Liver (tissue), 9 donors: ENCODE data around the gene LAMA5. TPM values are rescaled to one million over a fixed set of nuclear protein-coding genes. Genes with fewer than 3 reads are reported as not detected.

ENCODE experiments used
- DNase-seq: peaks from one replicate; pipeline ENCODE4 v3.0.0-alpha.2; 2017; ENCODE audit warnings: low spot score
- H3K27ac ChIP-seq, 2 donors: one replicate each; pipeline ENCODE4 v1.7.0; 2013; ENCODE audit warnings: inconsistent platforms in 2 of 2, low read length in 2 of 2, control low read depth in 1 of 2, low read depth in 1 of 2, mild to moderate bottlenecking in 1 of 2
- H3K27me3 ChIP-seq, 4 donors: one replicate each; pipeline versions ENCODE4 v1.6.1 to v1.7.0; 2013; ENCODE audit warnings: low read length in 3 of 4, inconsistent platforms in 1 of 4, mild to moderate bottlenecking in 1 of 4, moderate library complexity in 1 of 4; ENCODE audit not compliant: control insufficient read depth in 4 of 4, insufficient read depth in 4 of 4
- H3K36me3 ChIP-seq, 4 donors: one replicate each; pipeline versions ENCODE4 v1.6.1 to v1.7.0; 2013; ENCODE audit warnings: low read length in 3 of 4, mild to moderate bottlenecking in 3 of 4, low read depth in 1 of 4, moderate library complexity in 1 of 4; ENCODE audit not compliant: control insufficient read depth in 4 of 4, insufficient read depth in 3 of 4
- H3K4me1 ChIP-seq, 4 donors: one replicate each; pipeline versions ENCODE4 v1.6.1 to v1.7.0; 2013; ENCODE audit warnings: low read length in 3 of 4, mild to moderate bottlenecking in 3 of 4, moderate library complexity in 1 of 4; ENCODE audit not compliant: control insufficient read depth in 4 of 4, insufficient read depth in 4 of 4
- H3K4me3 ChIP-seq, 3 donors: one replicate each; pipeline versions ENCODE4 v1.6.1 to v1.7.0; 2013; ENCODE audit warnings: low read length in 3 of 3, control low read depth in 1 of 3, low read depth in 1 of 3, mild to moderate bottlenecking in 1 of 3
- H3K9ac ChIP-seq, 2 donors: one replicate each; pipeline ENCODE4 v1.7.0; 2013; ENCODE audit warnings: low read length in 2 of 2, mild to moderate bottlenecking in 2 of 2, moderate library complexity in 2 of 2, control low read depth in 1 of 2, low read depth in 1 of 2
- H3K9me3 ChIP-seq, 4 donors: one replicate each; pipeline versions ENCODE4 v1.6.1 to v1.7.0; 2013; ENCODE audit warnings: low read length in 3 of 4; ENCODE audit not compliant: control insufficient read depth in 4 of 4
- EGR1 ChIP-seq, 2 donors: IDR thresholded peaks; 2 replicates each; pipeline ENCODE4 v1.6.1; 2016 to 2018; ENCODE audit warnings: antibody characterized with exemption in 2 of 2, low read depth in 2 of 2
- FOXA1 ChIP-seq: IDR thresholded peaks from 2 replicates; pipeline ENCODE4 v1.6.1; 2016; ENCODE audit warnings: antibody characterized with exemption
- FOXA2 ChIP-seq: IDR thresholded peaks from 2 replicates; pipeline ENCODE4 v1.6.1; 2016; ENCODE audit warnings: antibody characterized with exemption
- GABPA ChIP-seq, 2 donors: IDR thresholded peaks in 1 of 2; conservative IDR thresholded peaks in 1 of 2; 2 replicates each; pipeline ENCODE4 v1.6.1; 2016; ENCODE audit warnings: antibody characterized with exemption in 2 of 2, mild to moderate bottlenecking in 1 of 2, moderate library complexity in 1 of 2
- HNF4A ChIP-seq, 2 donors: conservative IDR thresholded peaks; 2 replicates each; pipeline ENCODE4 v1.6.1; 2016; ENCODE audit warnings: antibody characterized with exemption in 2 of 2, mild to moderate bottlenecking in 2 of 2
- HNF4G ChIP-seq: IDR thresholded peaks from 2 replicates; pipeline ENCODE4 v1.6.1; 2016; ENCODE audit warnings: antibody characterized with exemption
- JUND ChIP-seq, 2 donors: IDR thresholded peaks; 2 replicates each; pipeline ENCODE4 v1.6.1; 2016; ENCODE audit warnings: antibody characterized with exemption in 2 of 2
- NR2F2 ChIP-seq: IDR thresholded peaks from 2 replicates; pipeline ENCODE4 v1.6.1; 2016; ENCODE audit warnings: antibody characterized with exemption
- RAD21 ChIP-seq, 2 donors: IDR thresholded peaks; 2 replicates each; pipeline ENCODE4 v1.6.1; 2016; ENCODE audit warnings: antibody characterized with exemption in 2 of 2, mild to moderate bottlenecking in 2 of 2
- RXRA ChIP-seq, 2 donors: IDR thresholded peaks; 2 replicates each; pipeline ENCODE4 v1.6.1; 2017 to 2018; ENCODE audit warnings: antibody characterized with exemption in 2 of 2, mild to moderate bottlenecking in 1 of 2
- SP1 ChIP-seq: IDR thresholded peaks from 2 replicates; pipeline ENCODE4 v1.6.1; 2018; ENCODE audit warnings: antibody characterized with exemption, mild to moderate bottlenecking
- TAF1 ChIP-seq: conservative IDR thresholded peaks from 2 replicates; pipeline ENCODE4 v1.6.1; 2016; ENCODE audit warnings: antibody characterized with exemption, mild to moderate bottlenecking
- YY1 ChIP-seq: IDR thresholded peaks from 2 replicates; pipeline ENCODE4 v1.6.1; 2016; ENCODE audit warnings: antibody characterized with exemption, mild to moderate bottlenecking
- WGBS: extraction: QIAGEN DNeasy Blood & Tissue Kit; methylation state at CpG from one replicate; pipeline ENCODE4 v1.1.7; 2013; 5-methylcytosine and 5-hydroxymethylcytosine counted together
- polyA plus RNA-seq, 2 donors: library from polyadenylated mRNA; stranded (reverse) in 1 of 2; unstranded in 1 of 2; fragments of 200-250 nt in 1 of 2; fragments of >200 nt in 1 of 2; fragmentation: Nextera tagmentation in 1 of 2; extraction: Ambion mirVana in 1 of 2; gene quantifications; one replicate each; pipeline versions ENCODE4 v1.2.1 to v1.2.3, GENCODE V29; 2013 to 2015
- total RNA-seq, 2 donors: library from RNA; depleted of rRNA; stranded (reverse); fragments of >200 nt; gene quantifications; one replicate each; pipeline ENCODE4 v1.2.3, GENCODE V29; 2014
- TF ChIP-seq, protein P1 (sequence below): IDR thresholded peaks from 2 replicates; pipeline ENCODE4 v1.6.1; 2016; ENCODE audit warnings: antibody characterized with exemption
- TF ChIP-seq, protein P2 (sequence below): fragments of 150-350 bp; IDR thresholded peaks from 2 replicates; pipeline ENCODE4 v1.5.1; 2017; ENCODE audit warnings: improper control_type of control experiment, low read depth, low read length; ENCODE audit not compliant: missing input control
- TF ChIP-seq, protein P3 (sequence below): IDR thresholded peaks from 2 replicates; pipeline ENCODE4 v1.6.1; 2016; ENCODE audit warnings: antibody characterized with exemption, mild to moderate bottlenecking
- TF ChIP-seq, protein P4 (sequence below): IDR thresholded peaks from 2 replicates; pipeline ENCODE4 v1.6.1; 2016; ENCODE audit warnings: antibody characterized with exemption
- TF ChIP-seq, protein P5 (sequence below): IDR thresholded peaks from 2 replicates; pipeline ENCODE4 v1.6.1; 2016; ENCODE audit warnings: antibody characterized with exemption
- donor health status: healthy.
- donor health status: healthy.
- donor health status: healthy.
- donor health status: healthy.
- donor health status: healthy.

LAMA5 gene
- total and polyA plus RNA-seq, 4 donors: 3.6 to 40.2 (median 13.7) TPM

DNA sequence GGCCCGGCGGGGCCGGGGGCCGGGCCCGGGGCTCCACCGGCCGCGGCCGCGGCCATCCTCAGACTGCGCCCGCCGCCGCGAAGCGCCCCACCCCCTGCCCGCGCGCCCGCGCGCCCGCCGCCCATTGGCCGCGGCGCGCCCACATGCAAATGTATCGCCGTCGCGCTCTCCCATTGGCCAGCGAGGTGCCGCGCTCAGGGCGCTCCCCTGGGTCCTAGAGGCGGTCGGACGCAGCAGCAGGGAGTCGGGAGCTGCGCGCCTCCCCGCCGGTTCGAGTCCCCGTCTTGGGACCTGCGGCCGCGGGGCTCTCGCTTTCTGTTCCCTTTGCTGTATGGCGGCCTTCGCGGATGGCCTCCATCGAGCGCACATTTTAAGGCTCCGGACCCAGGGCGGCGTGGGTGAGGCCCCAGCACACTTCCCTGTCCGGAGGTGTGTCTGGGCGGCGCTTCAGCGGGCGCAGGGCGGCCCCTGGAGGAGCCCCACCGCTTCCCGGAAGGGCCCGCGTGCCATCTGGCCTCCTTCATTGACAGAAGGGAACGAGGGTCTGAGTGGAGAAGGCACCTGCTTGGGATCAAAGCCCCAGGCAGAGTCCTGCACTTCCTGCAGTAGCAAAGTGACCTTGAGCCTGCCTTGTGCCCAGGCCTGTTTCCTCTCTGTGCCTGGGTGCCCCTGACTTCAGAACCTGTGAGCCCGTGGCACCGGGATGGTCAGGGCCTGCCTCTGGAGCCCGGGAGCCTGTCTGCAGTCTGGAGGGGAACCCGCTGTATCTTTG lies 40.3 kb upstream of the LAMA5 start, which contains the start of gene CABLES2:
TSS of gene CABLES2 (minus strand) at position 65 of the 772 bp plus-strand sequence. CDS start at position 56, 9 bp downstream.
- peak; percentile 58 for TF ChIP-seq SP1
- TF ChIP-seq, protein P1, sequence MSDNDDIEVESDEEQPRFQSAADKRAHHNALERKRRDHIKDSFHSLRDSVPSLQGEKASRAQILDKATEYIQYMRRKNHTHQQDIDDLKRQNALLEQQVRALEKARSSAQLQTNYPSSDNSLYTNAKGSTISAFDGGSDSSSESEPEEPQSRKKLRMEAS: no peak
- peak within 1 kb of the TSS; percentile 49 to 84 (median 69) for H3K4me3 ChIP-seq
- no peaks in the 10 kb centered on the region for H3K27me3 ChIP-seq
- peaks cover 13 to 33% (median 20%) of the 10 kb centered on the region in 4 donors for H3K4me1 ChIP-seq
- H3K36me3 ChIP-seq: no peaks in the 10 kb centered on the region
- H3K27ac ChIP-seq: no peak within 1 kb of the TSS
- H3K9me3 ChIP-seq: no peaks in the 10 kb centered on the region
- WGBS: 6% methylated on average over 73 of the region's 73 CpGs
- peak; percentile 92 for DNase-seq
- no peak within 1 kb of the TSS for H3K9ac ChIP-seq

DNA sequence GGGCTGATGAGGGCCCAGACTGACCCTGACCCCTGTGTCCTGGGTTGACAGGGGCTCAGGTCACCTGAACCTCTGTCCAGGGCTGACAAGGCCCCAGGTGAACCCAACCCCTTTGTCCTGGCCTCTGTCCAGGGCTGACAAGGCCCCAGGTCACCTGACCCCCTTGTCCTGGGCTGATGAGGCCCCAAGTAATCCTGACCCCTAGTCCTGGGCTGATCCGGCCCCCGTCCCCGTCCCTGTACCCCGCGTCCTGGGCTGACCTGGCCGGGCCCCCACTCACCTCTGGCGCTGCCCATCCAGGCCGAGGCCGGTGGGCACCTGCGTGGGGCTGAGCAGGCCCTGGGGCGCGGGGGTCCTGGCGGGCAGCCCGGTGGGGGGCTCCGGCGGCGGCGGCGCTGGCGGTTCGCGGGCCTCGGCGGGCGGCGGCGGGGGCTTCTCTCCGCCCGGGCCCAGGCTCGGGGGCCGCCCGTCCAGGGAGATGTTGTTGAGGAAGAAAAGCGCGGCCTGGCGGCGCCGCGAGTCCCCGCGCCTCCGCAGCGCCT lies 39.6 kb upstream of the LAMA5 start:
- Histone ChIP-seq H3K36me3 (no peaks in the 10 kb centered on the region), H3K9ac (no peak overlapping the region), H3K27me3 (no peaks in the 10 kb centered on the region), H3K9me3 (no peaks in the 10 kb centered on the region), H3K27ac (no peak overlapping the region), H3K4me3 (peak overlapping the region; percentile 49 to 84 (median 69)), H3K4me1 (peaks cover 13 to 33% (median 20%) of the 10 kb centered on the region in 4 donors)
- whole genome bisulfite sequencing: under 1% methylated on average over 42 of the region's 42 CpGs
- peak; percentile 54 for DNase-seq
- TF ChIP-seq RAD21 (IDR thresholded peaks at IDR 0.05) (no peak), HNF4A (conservative IDR thresholded peaks at IDR 0.05) (peak in 1 of 2 donors; percentile 29), NR2F2 (no peak), RXRA (IDR thresholded peaks at IDR 0.05) (peak in 1 of 2 donors; percentile 87)

DNA sequence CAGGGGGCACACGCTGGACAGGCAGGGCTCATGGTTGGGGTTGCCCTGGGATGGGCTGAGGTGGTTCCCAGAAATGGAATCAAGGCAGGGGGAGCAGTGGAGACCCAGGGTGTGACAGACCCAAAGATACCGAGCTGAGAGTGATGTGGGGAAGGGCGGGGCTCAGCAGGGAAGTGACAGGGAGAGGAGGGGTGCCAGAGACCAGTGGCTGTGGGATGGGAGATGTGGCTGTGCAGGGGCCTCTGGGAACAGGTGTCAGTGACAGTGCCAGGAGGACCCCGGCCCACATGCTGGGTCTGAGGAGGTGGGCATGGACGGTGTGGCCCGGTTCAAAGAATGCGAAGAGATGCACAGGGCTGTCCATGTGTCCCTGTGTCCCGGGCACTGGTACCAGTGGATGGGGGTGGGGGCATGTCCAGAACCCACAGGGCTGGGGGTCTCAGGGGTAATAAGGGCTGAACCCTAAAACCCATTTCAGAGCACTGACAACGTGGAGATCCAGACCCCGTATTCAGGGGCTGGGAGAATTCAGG lies 38.9 kb upstream of the LAMA5 start:
- Histone ChIP-seq H3K27ac (no peak overlapping the region), H3K4me3 (peak overlapping the region in 1 of 3 donors; percentile 84)

More for the DNA sequence above, 38.9 kb upstream of the LAMA5 start:
- no peaks in the 10 kb centered on the region for H3K36me3 ChIP-seq
- H3K9ac ChIP-seq: no peak overlapping the region
- no peak for TF ChIP-seq HNF4A (conservative IDR thresholded peaks at IDR 0.05)
- TF ChIP-seq JUND (IDR thresholded peaks at IDR 0.05): no peak
- no peak for TF ChIP-seq FOXA1
- no peak for TF ChIP-seq HNF4G
- no peak for TF ChIP-seq SP1
- TF ChIP-seq, protein P2, sequence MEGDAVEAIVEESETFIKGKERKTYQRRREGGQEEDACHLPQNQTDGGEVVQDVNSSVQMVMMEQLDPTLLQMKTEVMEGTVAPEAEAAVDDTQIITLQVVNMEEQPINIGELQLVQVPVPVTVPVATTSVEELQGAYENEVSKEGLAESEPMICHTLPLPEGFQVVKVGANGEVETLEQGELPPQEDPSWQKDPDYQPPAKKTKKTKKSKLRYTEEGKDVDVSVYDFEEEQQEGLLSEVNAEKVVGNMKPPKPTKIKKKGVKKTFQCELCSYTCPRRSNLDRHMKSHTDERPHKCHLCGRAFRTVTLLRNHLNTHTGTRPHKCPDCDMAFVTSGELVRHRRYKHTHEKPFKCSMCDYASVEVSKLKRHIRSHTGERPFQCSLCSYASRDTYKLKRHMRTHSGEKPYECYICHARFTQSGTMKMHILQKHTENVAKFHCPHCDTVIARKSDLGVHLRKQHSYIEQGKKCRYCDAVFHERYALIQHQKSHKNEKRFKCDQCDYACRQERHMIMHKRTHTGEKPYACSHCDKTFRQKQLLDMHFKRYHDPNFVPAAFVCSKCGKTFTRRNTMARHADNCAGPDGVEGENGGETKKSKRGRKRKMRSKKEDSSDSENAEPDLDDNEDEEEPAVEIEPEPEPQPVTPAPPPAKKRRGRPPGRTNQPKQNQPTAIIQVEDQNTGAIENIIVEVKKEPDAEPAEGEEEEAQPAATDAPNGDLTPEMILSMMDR: no peak
- TF ChIP-seq, protein P3, sequence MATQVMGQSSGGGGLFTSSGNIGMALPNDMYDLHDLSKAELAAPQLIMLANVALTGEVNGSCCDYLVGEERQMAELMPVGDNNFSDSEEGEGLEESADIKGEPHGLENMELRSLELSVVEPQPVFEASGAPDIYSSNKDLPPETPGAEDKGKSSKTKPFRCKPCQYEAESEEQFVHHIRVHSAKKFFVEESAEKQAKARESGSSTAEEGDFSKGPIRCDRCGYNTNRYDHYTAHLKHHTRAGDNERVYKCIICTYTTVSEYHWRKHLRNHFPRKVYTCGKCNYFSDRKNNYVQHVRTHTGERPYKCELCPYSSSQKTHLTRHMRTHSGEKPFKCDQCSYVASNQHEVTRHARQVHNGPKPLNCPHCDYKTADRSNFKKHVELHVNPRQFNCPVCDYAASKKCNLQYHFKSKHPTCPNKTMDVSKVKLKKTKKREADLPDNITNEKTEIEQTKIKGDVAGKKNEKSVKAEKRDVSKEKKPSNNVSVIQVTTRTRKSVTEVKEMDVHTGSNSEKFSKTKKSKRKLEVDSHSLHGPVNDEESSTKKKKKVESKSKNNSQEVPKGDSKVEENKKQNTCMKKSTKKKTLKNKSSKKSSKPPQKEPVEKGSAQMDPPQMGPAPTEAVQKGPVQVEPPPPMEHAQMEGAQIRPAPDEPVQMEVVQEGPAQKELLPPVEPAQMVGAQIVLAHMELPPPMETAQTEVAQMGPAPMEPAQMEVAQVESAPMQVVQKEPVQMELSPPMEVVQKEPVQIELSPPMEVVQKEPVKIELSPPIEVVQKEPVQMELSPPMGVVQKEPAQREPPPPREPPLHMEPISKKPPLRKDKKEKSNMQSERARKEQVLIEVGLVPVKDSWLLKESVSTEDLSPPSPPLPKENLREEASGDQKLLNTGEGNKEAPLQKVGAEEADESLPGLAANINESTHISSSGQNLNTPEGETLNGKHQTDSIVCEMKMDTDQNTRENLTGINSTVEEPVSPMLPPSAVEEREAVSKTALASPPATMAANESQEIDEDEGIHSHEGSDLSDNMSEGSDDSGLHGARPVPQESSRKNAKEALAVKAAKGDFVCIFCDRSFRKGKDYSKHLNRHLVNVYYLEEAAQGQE: no peak
- TF ChIP-seq, protein P1: no peak
- TF ChIP-seq, protein P4, sequence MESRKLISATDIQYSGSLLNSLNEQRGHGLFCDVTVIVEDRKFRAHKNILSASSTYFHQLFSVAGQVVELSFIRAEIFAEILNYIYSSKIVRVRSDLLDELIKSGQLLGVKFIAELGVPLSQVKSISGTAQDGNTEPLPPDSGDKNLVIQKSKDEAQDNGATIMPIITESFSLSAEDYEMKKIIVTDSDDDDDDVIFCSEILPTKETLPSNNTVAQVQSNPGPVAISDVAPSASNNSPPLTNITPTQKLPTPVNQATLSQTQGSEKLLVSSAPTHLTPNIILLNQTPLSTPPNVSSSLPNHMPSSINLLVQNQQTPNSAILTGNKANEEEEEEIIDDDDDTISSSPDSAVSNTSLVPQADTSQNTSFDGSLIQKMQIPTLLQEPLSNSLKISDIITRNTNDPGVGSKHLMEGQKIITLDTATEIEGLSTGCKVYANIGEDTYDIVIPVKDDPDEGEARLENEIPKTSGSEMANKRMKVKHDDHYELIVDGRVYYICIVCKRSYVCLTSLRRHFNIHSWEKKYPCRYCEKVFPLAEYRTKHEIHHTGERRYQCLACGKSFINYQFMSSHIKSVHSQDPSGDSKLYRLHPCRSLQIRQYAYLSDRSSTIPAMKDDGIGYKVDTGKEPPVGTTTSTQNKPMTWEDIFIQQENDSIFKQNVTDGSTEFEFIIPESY: no peak
- no peak for TF ChIP-seq NR2F2
- no peak for TF ChIP-seq RXRA (IDR thresholded peaks at IDR 0.05)
- no peak for TF ChIP-seq RAD21 (IDR thresholded peaks at IDR 0.05)
- TF ChIP-seq, protein P5, sequence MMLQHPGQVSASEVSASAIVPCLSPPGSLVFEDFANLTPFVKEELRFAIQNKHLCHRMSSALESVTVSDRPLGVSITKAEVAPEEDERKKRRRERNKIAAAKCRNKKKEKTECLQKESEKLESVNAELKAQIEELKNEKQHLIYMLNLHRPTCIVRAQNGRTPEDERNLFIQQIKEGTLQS: no peak
- no peak for TF ChIP-seq GABPA (IDR thresholded peaks at IDR 0.05 in 1 of 2, conservative IDR thresholded peaks at IDR 0.05 in 1 of 2)
- no peak for TF ChIP-seq YY1
- no peak for TF ChIP-seq FOXA2
- TF ChIP-seq EGR1 (IDR thresholded peaks at IDR 0.05; ENCODE audit: low read depth in 2 of 2): no peak
- no peak for TF ChIP-seq TAF1
- H3K4me1 ChIP-seq: peaks cover 13 to 33% (median 20%) of the 10 kb centered on the region in 4 donors
- no peak for DNase-seq
- WGBS: 75% methylated on average over 10 of the region's 10 CpGs
- H3K27me3 ChIP-seq: no peaks in the 10 kb centered on the region
- H3K9me3 ChIP-seq: no peaks in the 10 kb centered on the region
